ENCODE data around the gene OR2S2. TPM values are rescaled to one million over a fixed set of nuclear protein-coding genes. Genes with fewer than 3 reads are reported as not detected.

The OR2S2 gene
- total and polyA plus RNA-seq, 2 donors (not counting 3 experiments of a cell fraction or from before 2014, with no cell fraction given), result not detected

GRCh38 chr9:35932735-35933134 lies 25.2 kb downstream of the OR2S2 start:
- dilution Hi-C loops (cut with MboI; ENCODE audit: extremely low pct_ligation_motif_present, low sequenced_read_pairs), result no loop called here
- ChIA-PET POLR2A (no interaction called here), CTCF (interaction anchor here (0.6 to 1.5 kb wide), 2 partner anchors 12 to 96 kb away, joined by 4 read pairs; no protein-coding TSS in a partner anchor)
- H3K4me2 ChIP-seq (ENCODE audit: insufficient read depth, low read length), result no peak overlapping the region
- no peaks in the 10 kb centered on the region for H4K20me1 ChIP-seq (replicated peaks; ENCODE audit: control insufficient read depth, extremely low read depth, insufficient read depth, low read length)
- intact Hi-C loops (cut with micrococcal nuclease), result no loop called here
- FAIRE-seq (no peak), DNase-seq (ENCODE audit: low read depth, low spot score) (no peak)
- no peak overlapping the region for H3K27ac ChIP-seq (ENCODE audit: insufficient read depth, low read depth, low read length)
- H3K9me3 ChIP-seq (replicated peaks; ENCODE audit: control insufficient read depth, insufficient read depth, low read length), result no peaks in the 10 kb centered on the region
- no peak overlapping the region for H3K4me3 ChIP-seq (replicated peaks in 1 of 3; ENCODE audit: insufficient read depth in 1 of 3, low read depth in 1 of 3, low read length in 3 of 3)
- no peaks in the 10 kb centered on the region for H3K27me3 ChIP-seq (ENCODE audit: control insufficient read depth in 2 of 2, insufficient read depth in 2 of 2, low read length in 2 of 2)
- no peak overlapping the region for H2AFZ ChIP-seq (ENCODE audit: low read depth, low read length)
- peaks cover 9% of the 10 kb centered on the region for H3K4me1 ChIP-seq (ENCODE audit: control insufficient read depth, extremely low read depth, insufficient read depth, low read length)
- no peaks in the 10 kb centered on the region for H3K79me2 ChIP-seq (ENCODE audit: control insufficient read depth, insufficient read depth, low read length)
- no peak for TF ChIP-seq GATA2 (IDR thresholded peaks at IDR 0.05; ENCODE audit: insufficient read depth, insufficient read length, low read depth, low read length)
- no peak for TF ChIP-seq JUN (IDR thresholded peaks at IDR 0.05; ENCODE audit: borderline replicate concordance, insufficient read depth, insufficient read length, low read depth)
- TF ChIP-seq FOS (IDR thresholded peaks at IDR 0.05; ENCODE audit: borderline replicate concordance, insufficient read depth, low read length), result no peak
- TF ChIP-seq, protein P1, sequence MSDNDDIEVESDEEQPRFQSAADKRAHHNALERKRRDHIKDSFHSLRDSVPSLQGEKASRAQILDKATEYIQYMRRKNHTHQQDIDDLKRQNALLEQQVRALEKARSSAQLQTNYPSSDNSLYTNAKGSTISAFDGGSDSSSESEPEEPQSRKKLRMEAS (IDR thresholded peaks at IDR 0.05; ENCODE audit: insufficient read depth, insufficient read length), result no peak
- no peak for TF ChIP-seq CTCF (IDR thresholded peaks at IDR 0.05; ENCODE audit: extremely low read depth in 1 of 2, insufficient read depth in 1 of 2, low read depth in 1 of 2, low read length in 2 of 2)
- TF ChIP-seq POLR2AphosphoS5 (IDR thresholded peaks at IDR 0.05; ENCODE audit: insufficient read depth, low read depth, low read length), result no peak
- TF ChIP-seq MYC (IDR thresholded peaks at IDR 0.05; ENCODE audit: low read depth, low read length), result no peak
- no peak for TF ChIP-seq EZH2 (IDR thresholded peaks at IDR 0.05; ENCODE audit: borderline replicate concordance, low read depth, low read length, severe bottlenecking)
- TF ChIP-seq POLR2A (IDR thresholded peaks at IDR 0.05; ENCODE audit: low read depth, low read length), result no peak
- no peaks in the 10 kb centered on the region for H3K9me1 ChIP-seq (replicated peaks; ENCODE audit: control insufficient read depth, extremely low read depth, insufficient read depth, low read length)
- H3K9ac ChIP-seq (replicated peaks; ENCODE audit: extremely low read depth, insufficient read depth, low read length), result no peak overlapping the region
- H3K36me3 ChIP-seq (ENCODE audit: control insufficient read depth in 2 of 2, extremely low read depth in 1 of 2, insufficient read depth in 2 of 2, low read length in 2 of 2), result no peaks in the 10 kb centered on the region
- BruUV-seq (replicated peaks), result no TSS peak

Data from endothelial cell of umbilical vein (primary cell).